ENCODE data around the gene GMPR. TPM values are rescaled to one million over a fixed set of nuclear protein-coding genes. Genes with fewer than 3 reads are reported as not detected.
A peak's percentile ranks its signal among the peaks of the same experiment; 100 is the strongest.

Gene GMPR
- polyA plus RNA-seq, 1 donor (not counting 4 experiments of a cell fraction or from before 2014, with no cell fraction given), result 0.50 TPM

- no peaks in the 10 kb centered on the region for H3K36me3 ChIP-seq (ENCODE audit: control insufficient read depth in 2 of 2, extremely low read depth in 1 of 2, insufficient read depth in 2 of 2, low read length in 2 of 2)
- no peak for DNase-seq (ENCODE audit: low read depth, low spot score)
- H3K4me3 ChIP-seq (ENCODE audit: control insufficient read depth in 2 of 3, extremely low read depth in 1 of 3, insufficient read depth in 2 of 3, low read depth in 1 of 3, low read length in 3 of 3), result no peak overlapping the region
- H3K9me1 ChIP-seq (ENCODE audit: control insufficient read depth, extremely low read depth, insufficient read depth, low read length), result no peaks in the 10 kb centered on the region
- no peaks in the 10 kb centered on the region for H4K20me1 ChIP-seq (ENCODE audit: control insufficient read depth, extremely low read depth, insufficient read depth, low read length)
- H3K9ac ChIP-seq (ENCODE audit: control insufficient read depth, extremely low read depth, insufficient read depth, low read length), result no peak overlapping the region
- no peak overlapping the region for H3K27ac ChIP-seq (ENCODE audit: control insufficient read depth, insufficient read depth, low read length)
- no peak overlapping the region for H2AFZ ChIP-seq (ENCODE audit: control insufficient read depth, low read length)
- FAIRE-seq, result no peak
- dilution Hi-C loops (cut with MboI; ENCODE audit: extremely low pct_ligation_motif_present, low sequenced_read_pairs), result no loop called here
- no peak for TF ChIP-seq EZH2 (IDR thresholded peaks at IDR 0.05; ENCODE audit: low read length)
- TF ChIP-seq CTCF (optimal IDR thresholded peaks at IDR 0.05 in 1 of 3, IDR thresholded peaks at IDR 0.05 in 1 of 3, conservative IDR thresholded peaks at IDR 0.05 in 1 of 3; ENCODE audit: extremely low read depth in 1 of 3, insufficient read depth in 2 of 3, low read length in 3 of 3), result no peak
- H3K9me3 ChIP-seq (ENCODE audit: control insufficient read depth, low read depth, low read length), result no peaks in the 10 kb centered on the region
- H3K27me3 ChIP-seq (ENCODE audit: control insufficient read depth, extremely low read depth, insufficient read depth, low read length), result no peaks in the 10 kb centered on the region
- peaks cover 11% of the 10 kb centered on the region for H3K4me1 ChIP-seq (ENCODE audit: control insufficient read depth, extremely low read depth, insufficient read depth, low read length)
- no peaks in the 10 kb centered on the region for H3K79me2 ChIP-seq (ENCODE audit: control insufficient read depth, insufficient read depth, low read length)
- no peak overlapping the region for H3K4me2 ChIP-seq (ENCODE audit: control insufficient read depth, extremely low read depth, insufficient read depth, low read depth, low read length)
Observed at GRCh38 chr6:16249971-16250370, 11.6 kb downstream of the GMPR start.

- Histone ChIP-seq H3K27ac (ENCODE audit: control insufficient read depth, insufficient read depth, low read length) (no peak overlapping the region), H3K9me3 (ENCODE audit: control insufficient read depth, low read depth, low read length) (no peaks in the 10 kb centered on the region), H2AFZ (ENCODE audit: control insufficient read depth, low read length) (no peak overlapping the region), H3K4me2 (ENCODE audit: control insufficient read depth, extremely low read depth, insufficient read depth, low read depth, low read length) (peak overlapping the region; percentile 13), H3K9me1 (ENCODE audit: control insufficient read depth, extremely low read depth, insufficient read depth, low read length) (no peaks in the 10 kb centered on the region), H3K9ac (ENCODE audit: control insufficient read depth, extremely low read depth, insufficient read depth, low read length) (no peak overlapping the region), H4K20me1 (ENCODE audit: control insufficient read depth, extremely low read depth, insufficient read depth, low read length) (no peaks in the 10 kb centered on the region), H3K27me3 (ENCODE audit: control insufficient read depth, extremely low read depth, insufficient read depth, low read length) (no peaks in the 10 kb centered on the region), H3K36me3 (ENCODE audit: control insufficient read depth in 2 of 2, extremely low read depth in 1 of 2, insufficient read depth in 2 of 2, low read length in 2 of 2) (no peaks in the 10 kb centered on the region), H3K4me1 (ENCODE audit: control insufficient read depth, extremely low read depth, insufficient read depth, low read length) (peaks cover 4% of the 10 kb centered on the region), H3K79me2 (ENCODE audit: control insufficient read depth, insufficient read depth, low read length) (no peaks in the 10 kb centered on the region), H3K4me3 (ENCODE audit: control insufficient read depth in 2 of 3, extremely low read depth in 1 of 3, insufficient read depth in 2 of 3, low read depth in 1 of 3, low read length in 3 of 3) (no peak overlapping the region)
- dilution Hi-C loops (cut with MboI; ENCODE audit: extremely low pct_ligation_motif_present, low sequenced_read_pairs), result no loop called here
- no peak for DNase-seq (ENCODE audit: low read depth, low spot score)
- TF ChIP-seq CTCF (optimal IDR thresholded peaks at IDR 0.05 in 1 of 3, IDR thresholded peaks at IDR 0.05 in 1 of 3, conservative IDR thresholded peaks at IDR 0.05 in 1 of 3; ENCODE audit: extremely low read depth in 1 of 3, insufficient read depth in 2 of 3, low read length in 3 of 3), result no peak
- TF ChIP-seq EZH2 (IDR thresholded peaks at IDR 0.05; ENCODE audit: low read length), result no peak
- no peak for FAIRE-seq
Observed at GRCh38 chr6:16251706-16252105, 13.3 kb downstream of the GMPR start.

Measured in keratinocyte (primary cell).